Measurements from ENCODE around the gene EP400.

EP400 gene

GRCh38 chr12:131921866-131922769 is 27.6 kb upstream of the EP400 start:
- Histone ChIP-seq H3K27me3 (ENCODE audit: low read depth, low read length) (no peaks in the 10 kb centered on the region), H3K36me3 (replicated peaks; ENCODE audit: low read depth, low read length) (peaks cover 15% of the 10 kb centered on the region), H3K4me2 (ENCODE audit: low read length) (no peak overlapping the region), H4K20me1 (ENCODE audit: insufficient read depth, low read length) (peaks cover 15% of the 10 kb centered on the region), H3K9ac (ENCODE audit: low read length) (no peak overlapping the region), H2AFZ (ENCODE audit: low read depth, low read length) (no peak overlapping the region), H3K4me3 (ENCODE audit: low read length) (no peak overlapping the region), H3K9me3 (ENCODE audit: insufficient read depth, low read length) (no peaks in the 10 kb centered on the region), H3K27ac (ENCODE audit: low read length) (no peak overlapping the region), H3K79me2 (ENCODE audit: low read length) (no peaks in the 10 kb centered on the region), H3K4me1 (ENCODE audit: low read length) (peaks cover 23% of the 10 kb centered on the region)
- no peak for TF ChIP-seq EZH2phosphoT487 (IDR thresholded peaks at IDR 0.05; ENCODE audit: low read depth)
- TF ChIP-seq CTCF (IDR thresholded peaks at IDR 0.05; ENCODE audit: low read depth, low read length), result no peak

GRCh38 chr12:131922772-131923171 is 27.0 kb upstream of the EP400 start:
- Histone ChIP-seq H2AFZ (ENCODE audit: low read depth, low read length) (no peak overlapping the region), H3K4me1 (ENCODE audit: low read length) (peaks cover 23% of the 10 kb centered on the region), H3K27ac (ENCODE audit: low read length) (no peak overlapping the region; the same call in 1 of the 2 replicates), H3K36me3 (replicated peaks; ENCODE audit: low read depth, low read length) (peaks cover 15% of the 10 kb centered on the region), H4K20me1 (ENCODE audit: insufficient read depth, low read length) (peaks cover 15% of the 10 kb centered on the region), H3K79me2 (ENCODE audit: low read length) (no peaks in the 10 kb centered on the region), H3K9ac (ENCODE audit: low read length) (no peak overlapping the region), H3K4me3 (ENCODE audit: low read length) (no peak overlapping the region), H3K9me3 (ENCODE audit: insufficient read depth, low read length) (no peaks in the 10 kb centered on the region), H3K4me2 (ENCODE audit: low read length) (peak overlapping the region; percentile 58; the same call in 1 of the 2 replicates), H3K27me3 (ENCODE audit: low read depth, low read length) (no peaks in the 10 kb centered on the region)
- no peak for TF ChIP-seq EZH2phosphoT487 (IDR thresholded peaks at IDR 0.05; ENCODE audit: low read depth)
- TF ChIP-seq CTCF (IDR thresholded peaks at IDR 0.05; ENCODE audit: low read depth, low read length), result no peak

GRCh38 chr12:131923260-131923659 is 26.5 kb upstream of the EP400 start:
- H2AFZ ChIP-seq (ENCODE audit: low read depth, low read length), result no peak overlapping the region
- H4K20me1 ChIP-seq (ENCODE audit: insufficient read depth, low read length), result peaks cover 15% of the 10 kb centered on the region
- H3K9me3 ChIP-seq (ENCODE audit: insufficient read depth, low read length), result no peaks in the 10 kb centered on the region
- H3K36me3 ChIP-seq (replicated peaks; ENCODE audit: low read depth, low read length), result peaks cover 13% of the 10 kb centered on the region
- no peaks in the 10 kb centered on the region for H3K27me3 ChIP-seq (ENCODE audit: low read depth, low read length)
- no peak for TF ChIP-seq EZH2phosphoT487 (IDR thresholded peaks at IDR 0.05; ENCODE audit: low read depth)
- TF ChIP-seq CTCF (IDR thresholded peaks at IDR 0.05; ENCODE audit: low read depth, low read length), result no peak
- no peak overlapping the region for H3K4me3 ChIP-seq (ENCODE audit: low read length)
- no peak overlapping the region for H3K9ac ChIP-seq (ENCODE audit: low read length)
- H3K79me2 ChIP-seq (ENCODE audit: low read length), result no peaks in the 10 kb centered on the region
- no peak overlapping the region; the same call in 1 of the 2 replicates for H3K27ac ChIP-seq (ENCODE audit: low read length)
- H3K4me2 ChIP-seq (ENCODE audit: low read length), result peak overlapping the region; percentile 58
- H3K4me1 ChIP-seq (ENCODE audit: low read length), result peaks cover 23% of the 10 kb centered on the region

Data from OCI-LY3 (cell line).